Erythroblast (primary cell): ENCODE measurements around the gene ATG7.

Experiments used
- GATA1 ChIP-seq: IDR thresholded peaks from 2 replicates; pipeline ENCODE4 v1.6.1; 2011; ENCODE audit warnings: low read depth, mild to moderate bottlenecking, control low read depth, low read length, moderate library complexity
- POLR2A ChIP-seq: IDR thresholded peaks from 2 replicates; pipeline ENCODE4 v1.6.1; 2011; ENCODE audit warnings: mild to moderate bottlenecking, low read length

GRCh38 chr3:11477407-11477911 is 205.3 kb downstream of the ATG7 start:
- TF ChIP-seq POLR2A (no peak), GATA1 (no peak)
